Suprapubic skin (tissue), 3 donors: Measurements from ENCODE around the gene ZSWIM4.

ENCODE experiments used
- CTCF ChIP-seq, 2 donors: fragments of 200-600 bp in 1 of 2; fragments of 450-650 bp in 1 of 2; sonication (generic) in 1 of 2; IDR thresholded peaks; one replicate each; pipeline ENCODE4 v1.5.1; 2016 to 2019; ENCODE audit warnings: antibody characterized with exemption in 2 of 2, mild to moderate bottlenecking in 1 of 2, moderate library complexity in 1 of 2
- EP300 ChIP-seq: sonication (generic); formaldehyde crosslinking; IDR thresholded peaks from one replicate; pipeline ENCODE4 v1.6.1; 2017; ENCODE audit warnings: antibody characterized with exemption
- POLR2A ChIP-seq, 2 donors: fragments of 450-650 bp; IDR thresholded peaks; one replicate each; pipeline ENCODE4 v1.6.1; 2017; ENCODE audit warnings: antibody characterized with exemption in 2 of 2, mild to moderate bottlenecking in 2 of 2, moderate library complexity in 2 of 2

- TF ChIP-seq POLR2A (IDR thresholded peaks at IDR 0.05) (no peak), CTCF (IDR thresholded peaks at IDR 0.05) (no peak), EP300 (no peak)
These were observed 36.4 kb upstream of the ZSWIM4 start for GRCh38 chr19:13758795-13759194.
